ENCODE measurements around the gene GIN1. TPM values are rescaled to one million over a fixed set of nuclear protein-coding genes. Genes with fewer than 3 reads are reported as not detected.

The GIN1 gene
- total RNA-seq, 1 donor from 2014 or later: 5.4 TPM

GRCh38 chr5:103037673-103038455 is 82.1 kb downstream of the GIN1 start:
- H3K27ac Mint-ChIP-seq (ENCODE audit: unreplicated experiment): no peak overlapping the region
- Histone ChIP-seq H3K79me2 (ENCODE audit: insufficient read depth, low read length) (no peaks in the 10 kb centered on the region), H3K36me3 (ENCODE audit: insufficient read depth, low read length) (no peaks in the 10 kb centered on the region), H3K9me3 (ENCODE audit: insufficient read depth, low read depth, low read length) (no peaks in the 10 kb centered on the region), H4K20me1 (ENCODE audit: insufficient read depth, low read length) (no peaks in the 10 kb centered on the region), H3K4me2 (ENCODE audit: low read length) (no peak overlapping the region), H3K4me3 (ENCODE audit: insufficient read depth, low read depth, low read length) (no peak overlapping the region), H3K4me1 (ENCODE audit: insufficient read depth, low read length) (no peaks in the 10 kb centered on the region), H3K27ac (ENCODE audit: low read depth, low read length) (no peak overlapping the region), H3K27me3 (ENCODE audit: insufficient read depth, low read length) (no peaks in the 10 kb centered on the region), H3K9ac (ENCODE audit: low read length) (no peak overlapping the region), H2AFZ (ENCODE audit: low read depth, low read length) (no peak overlapping the region)
- FAIRE-seq (no peak), DNase-seq (ENCODE audit: low read depth) (no peak)
- H3K4me3 Mint-ChIP-seq (ENCODE audit: unreplicated experiment): no peak overlapping the region
- no peaks in the 10 kb centered on the region for H3K27me3 Mint-ChIP-seq (ENCODE audit: low read depth, unreplicated experiment)
- H3K9me3 Mint-ChIP-seq (ENCODE audit: unreplicated experiment): no peaks in the 10 kb centered on the region
- H3K36me3 Mint-ChIP-seq (ENCODE audit: low read depth, unreplicated experiment): no peaks in the 10 kb centered on the region
- H3K4me1 Mint-ChIP-seq (ENCODE audit: low read depth, unreplicated experiment): no peaks in the 10 kb centered on the region
- TF ChIP-seq EZH2 (IDR thresholded peaks at IDR 0.05; ENCODE audit: insufficient read depth, low read length) (no peak), CTCF (IDR thresholded peaks at IDR 0.05; ENCODE audit: insufficient read depth, low read depth, low read length) (no peak)

GRCh38 chr5:103036601-103037000 is 83.3 kb downstream of the GIN1 start:
- TF ChIP-seq CTCF (IDR thresholded peaks at IDR 0.05; ENCODE audit: insufficient read depth, low read depth, low read length) (no peak), EZH2 (IDR thresholded peaks at IDR 0.05; ENCODE audit: insufficient read depth, low read length) (no peak)
- Histone ChIP-seq H3K4me1 (ENCODE audit: insufficient read depth, low read length) (no peaks in the 10 kb centered on the region), H3K79me2 (ENCODE audit: insufficient read depth, low read length) (no peaks in the 10 kb centered on the region), H3K27me3 (ENCODE audit: insufficient read depth, low read length) (no peaks in the 10 kb centered on the region), H3K4me2 (ENCODE audit: low read length) (no peak overlapping the region), H3K27ac (ENCODE audit: low read depth, low read length) (no peak overlapping the region), H3K36me3 (ENCODE audit: insufficient read depth, low read length) (no peaks in the 10 kb centered on the region), H2AFZ (ENCODE audit: low read depth, low read length) (no peak overlapping the region), H3K9ac (ENCODE audit: low read length) (no peak overlapping the region), H4K20me1 (ENCODE audit: insufficient read depth, low read length) (no peaks in the 10 kb centered on the region), H3K4me3 (ENCODE audit: insufficient read depth, low read depth, low read length) (no peak overlapping the region), H3K9me3 (ENCODE audit: insufficient read depth, low read depth, low read length) (no peaks in the 10 kb centered on the region)
- FAIRE-seq (no peak), DNase-seq (ENCODE audit: low read depth) (no peak)
- H3K27ac Mint-ChIP-seq (ENCODE audit: unreplicated experiment): no peak overlapping the region
- H3K27me3 Mint-ChIP-seq (ENCODE audit: low read depth, unreplicated experiment): no peaks in the 10 kb centered on the region
- H3K9me3 Mint-ChIP-seq (ENCODE audit: unreplicated experiment): no peaks in the 10 kb centered on the region
- no peaks in the 10 kb centered on the region for H3K4me1 Mint-ChIP-seq (ENCODE audit: low read depth, unreplicated experiment)
- H3K36me3 Mint-ChIP-seq (ENCODE audit: low read depth, unreplicated experiment): peaks cover 5% of the 10 kb centered on the region
- H3K4me3 Mint-ChIP-seq (ENCODE audit: unreplicated experiment): no peak overlapping the region

Other genes with a start within 250 kb of the GIN1 start
- 59.7 and 67.7 TPM in 2 replicates for gene PPIP5K2, start 163 bp upstream of the GIN1 start, total RNA-seq
- 19.5 and 27.1 TPM in 2 replicates for gene MACIR, start 138.6 kb upstream of the GIN1 start, total RNA-seq

All from astrocyte (in vitro differentiated cells and primary cell).